Left ventricle myocardium superior (tissue), 1 donor: Measurements from ENCODE around the gene DZIP1L. TPM values are rescaled to one million over a fixed set of nuclear protein-coding genes. Genes with fewer than 3 reads are reported as not detected.

Source experiments
- ATAC-seq: fragments of 200-7000 bp; cut with Tn5 transposase; one replicate; pipeline ENCODE4 v1.9.1; 2020; ENCODE audit warnings: mild to moderate bottlenecking, moderate library complexity
- DNase-seq: peaks from one replicate; pipeline ENCODE4 v3.0.0-alpha.2; 2020
- intact Hi-C: fragments of 100-400 bp; cut with micrococcal nuclease; formaldehyde crosslinking; loops from one replicate; pipeline ENCODE4 v1.11.0; 2022
- total RNA-seq: library from RNA; stranded (reverse); fragmentation: NEBNext Ultra II Directional; extraction: Animal tissue kit (Norgen Biotek cat#: 25700); gene quantifications from one replicate; pipeline ENCODE4 v1.2.1, GENCODE V29; 2021
- donor health status: DM: no; HTN: yes; CAD: no; lungs with severe emphysema.

DZIP1L gene
- total RNA-seq, 1 donor from 2014 or later, result 5.7 TPM

DNA sequence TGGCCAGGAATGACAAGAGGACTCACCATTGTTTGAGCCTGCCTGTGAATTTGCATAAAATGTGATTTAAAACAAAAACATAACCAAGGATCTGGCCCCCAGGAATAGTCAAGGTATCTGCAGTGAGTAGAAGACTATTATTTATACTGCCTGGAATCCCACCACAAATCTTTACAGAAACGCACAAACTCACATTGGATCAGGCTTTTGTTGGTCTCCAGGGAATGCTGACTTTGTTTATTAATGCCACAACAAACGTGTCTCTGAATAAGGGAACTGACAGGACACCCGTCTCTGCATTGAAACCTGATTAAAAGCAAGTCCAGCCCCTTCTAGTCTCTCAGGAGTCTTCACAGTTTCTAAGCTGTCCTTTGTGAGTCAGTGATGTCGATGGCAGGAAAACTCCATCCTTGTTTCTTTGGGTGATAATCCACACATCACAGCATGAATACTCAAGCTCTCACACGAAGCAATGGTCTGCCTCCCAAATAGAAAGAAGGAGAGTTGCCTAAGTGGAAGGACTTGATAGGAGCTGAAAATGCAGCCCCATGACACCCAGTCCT, 67.7 kb downstream of the DZIP1L start:
- no peak for DNase-seq
- ATAC-seq, result no peak
- intact Hi-C loops, result no loop called here

DNA sequence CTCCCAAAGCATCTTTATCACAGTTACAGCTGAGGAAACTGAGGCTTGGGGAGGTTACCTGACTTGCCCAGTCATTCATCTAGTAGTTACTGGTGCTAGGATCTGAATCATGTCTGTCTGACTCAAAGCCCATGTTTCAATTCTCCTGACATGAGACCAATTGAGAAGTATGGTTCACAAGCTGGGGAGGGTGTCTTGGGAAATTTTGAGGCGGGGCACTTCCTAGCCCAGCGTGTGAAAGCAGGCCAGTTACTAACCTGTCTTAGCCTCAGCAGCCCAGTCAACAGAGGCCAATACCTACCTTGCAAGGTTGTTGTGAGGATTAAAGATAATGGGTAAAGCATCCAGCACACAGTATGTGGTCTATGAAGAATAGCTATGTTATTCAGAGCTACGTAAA, 68.5 kb downstream of the DZIP1L start:
- DNase-seq (no peak), ATAC-seq (no peak)
- intact Hi-C loops, result no loop called here

DNA sequence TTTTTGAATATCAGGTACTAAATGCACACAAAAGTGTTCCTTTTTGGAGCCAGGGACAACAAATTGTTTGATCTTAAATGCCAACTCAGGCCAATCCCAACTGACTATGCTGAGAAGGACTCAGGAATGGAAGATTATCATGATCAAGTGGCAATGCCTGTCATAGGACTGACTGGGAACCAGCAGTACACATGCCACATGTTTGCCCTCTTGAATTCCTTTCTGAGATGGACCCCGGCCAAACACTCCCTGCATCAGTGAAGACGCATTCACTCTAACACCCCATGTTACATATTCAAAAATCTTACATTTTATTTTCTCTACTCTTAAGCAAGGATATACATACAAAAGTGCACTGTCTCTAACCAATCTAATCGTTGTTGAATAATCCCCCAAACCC, 69.3 kb downstream of the DZIP1L start:
- intact Hi-C loops, result no loop called here
- peak; percentile 64 for ATAC-seq
- no peak for DNase-seq

DNA sequence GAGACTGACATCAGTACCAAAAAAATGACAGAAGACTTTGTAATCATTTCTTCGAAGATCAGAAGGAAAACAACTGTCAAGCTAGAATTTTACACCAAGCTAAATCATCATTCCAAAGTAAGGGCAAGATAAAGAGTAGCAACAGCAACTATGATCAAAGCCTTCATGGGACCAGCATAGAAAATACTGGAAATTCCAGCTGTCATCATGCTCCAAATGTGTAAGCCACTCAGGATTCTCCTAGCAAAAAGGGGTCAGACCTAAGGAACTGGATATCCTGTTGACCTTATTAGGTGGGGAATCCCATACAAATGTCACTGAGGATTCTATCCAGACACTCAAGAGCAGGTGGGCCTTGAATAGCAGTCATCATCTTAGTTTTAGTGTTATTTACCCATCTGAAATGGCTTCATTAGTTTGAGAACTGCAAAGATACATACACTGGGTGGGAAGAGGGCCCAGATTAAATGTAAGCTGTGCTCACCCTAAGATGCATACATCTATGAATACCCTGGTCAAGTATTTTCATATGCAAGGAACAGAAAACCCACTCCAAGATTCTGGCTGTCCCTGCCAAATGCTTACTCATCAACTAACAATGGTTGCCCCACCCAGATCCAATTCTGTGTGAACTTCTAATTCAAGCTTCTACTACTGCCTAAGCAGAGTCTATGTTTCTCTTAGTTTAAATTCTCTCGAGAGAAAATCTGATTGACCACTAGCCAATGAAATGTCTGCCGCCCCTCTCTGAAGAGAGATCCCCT, 72.0 kb downstream of the DZIP1L start:
- ATAC-seq (no peak), DNase-seq (no peak)
- intact Hi-C loops, result no loop called here

DNA sequence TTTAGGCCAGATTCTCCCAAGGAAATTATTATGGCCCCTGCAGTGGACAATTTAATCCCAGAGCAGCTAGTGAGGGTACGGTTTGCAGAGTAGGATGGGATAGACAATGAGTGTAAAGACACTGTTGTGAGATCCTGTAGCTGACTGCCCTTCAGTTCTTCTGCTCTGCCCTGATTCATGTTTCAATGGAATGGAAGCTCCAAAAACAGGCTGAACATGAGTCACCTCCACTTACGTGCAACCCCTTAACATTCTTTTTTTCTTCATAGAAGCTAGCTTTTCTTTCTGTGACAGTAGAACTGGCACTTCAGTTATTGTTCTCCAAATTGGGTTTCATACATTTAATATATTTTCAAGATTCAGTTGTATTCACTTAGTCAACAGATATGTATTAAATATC, 73.4 kb downstream of the DZIP1L start:
- ATAC-seq (no peak), DNase-seq (no peak)
- intact Hi-C loops, result no loop called here

DNA sequence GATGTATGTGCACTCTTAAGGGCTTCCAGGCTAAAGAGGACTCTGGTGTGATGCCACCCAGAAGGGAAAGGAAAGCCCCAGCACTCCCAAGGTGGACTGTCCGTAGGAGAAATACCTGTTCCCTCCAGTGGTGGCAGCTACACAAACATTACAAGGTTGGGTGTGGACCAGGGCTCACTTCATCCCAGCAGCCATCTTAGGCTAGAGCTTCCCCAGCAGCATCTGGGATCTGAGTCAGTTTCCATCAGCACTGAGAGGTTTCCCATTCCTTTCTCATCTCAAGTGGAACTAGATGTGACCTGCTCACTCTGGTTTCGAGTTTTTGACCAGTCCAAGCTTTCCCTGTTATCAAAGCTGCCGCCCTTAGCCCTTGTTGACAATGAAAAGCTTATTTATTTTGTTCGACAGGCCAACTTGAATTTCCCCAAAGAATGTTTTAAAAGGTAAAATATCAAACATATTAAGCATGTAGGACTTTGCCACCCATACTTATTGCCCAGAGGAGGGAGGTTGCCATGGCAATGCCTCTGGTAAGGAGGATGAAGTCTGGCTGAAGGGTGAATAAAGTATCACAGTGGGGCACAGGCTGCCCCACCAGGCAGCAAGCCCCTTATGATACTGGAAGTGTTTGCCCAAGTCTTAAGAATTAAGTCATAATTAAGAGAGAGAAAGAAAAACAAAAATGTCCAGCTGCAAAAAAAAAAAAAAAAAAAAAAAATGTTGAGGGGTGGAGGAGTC, 76.5 kb downstream of the DZIP1L start:
- ATAC-seq (no peak), DNase-seq (no peak)
- intact Hi-C loops, result no loop called here

DNA sequence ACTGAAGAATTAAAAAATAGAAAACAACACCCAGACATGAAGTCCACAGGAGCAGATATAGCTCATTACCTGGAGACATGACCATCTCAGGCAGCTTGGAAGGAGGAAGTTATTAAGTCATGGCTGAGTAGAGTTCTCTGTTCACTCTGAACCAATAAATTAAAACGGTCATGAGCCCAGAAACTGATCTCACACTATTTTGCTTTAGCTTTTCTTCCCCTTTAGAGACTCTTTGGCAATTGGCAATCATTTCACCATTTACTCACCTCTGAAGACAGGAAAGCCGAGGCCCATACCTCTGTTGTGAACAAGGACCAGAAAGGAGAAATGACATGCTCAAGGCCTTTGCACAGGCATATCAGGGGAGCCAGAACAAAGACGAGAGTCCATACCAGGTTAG, 78.8 kb downstream of the DZIP1L start:
- ATAC-seq (no peak), DNase-seq (no peak)
- intact Hi-C loops, result no loop called here

DNA sequence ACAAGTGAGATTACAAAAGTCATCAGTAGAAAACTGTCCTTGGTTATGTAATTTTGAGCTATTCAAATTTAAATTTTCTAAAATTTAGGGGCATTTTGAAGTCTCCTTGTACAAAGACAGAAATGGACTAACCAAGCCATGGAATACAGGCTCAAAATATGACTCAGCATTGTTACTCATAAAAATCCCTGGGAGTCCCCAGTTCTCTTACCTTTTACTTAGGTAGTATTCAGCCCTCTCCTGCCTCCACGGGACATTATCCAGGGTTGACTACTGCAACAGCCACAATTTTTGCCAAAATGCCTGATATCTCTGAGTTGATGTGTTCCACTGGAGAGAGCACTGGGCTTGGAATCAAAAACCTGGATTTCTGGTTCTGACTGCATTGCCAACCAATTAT, 80.5 kb downstream of the DZIP1L start:
- DNase-seq (no peak), ATAC-seq (no peak)
- intact Hi-C loops, result no loop called here

DNA sequence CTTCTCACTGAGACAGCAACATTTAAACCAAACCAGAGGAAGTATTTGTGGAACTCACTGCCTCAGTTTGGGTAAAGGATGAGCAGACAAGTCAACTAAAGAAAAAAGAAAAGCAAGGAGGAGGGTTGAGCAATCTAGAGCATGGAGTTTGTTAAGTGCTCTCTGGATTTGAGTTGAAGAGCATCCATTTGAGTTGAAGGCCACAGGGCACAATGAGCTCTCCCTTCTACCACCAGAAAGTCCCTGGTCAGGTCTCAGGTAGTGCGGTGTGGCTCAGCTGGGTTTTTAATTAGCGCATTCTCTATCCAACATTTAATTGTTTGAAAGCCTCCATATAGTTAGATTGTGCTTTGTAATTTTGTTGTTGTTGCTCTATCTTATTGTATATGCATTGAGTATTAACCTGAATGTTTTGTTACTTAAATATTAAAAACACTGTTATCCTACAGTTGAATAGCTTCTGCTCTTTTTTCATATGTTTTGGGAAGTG, 82.2 kb downstream of the DZIP1L start:
- DNase-seq (no peak), ATAC-seq (no peak)
- intact Hi-C loops, result no loop called here

DNA sequence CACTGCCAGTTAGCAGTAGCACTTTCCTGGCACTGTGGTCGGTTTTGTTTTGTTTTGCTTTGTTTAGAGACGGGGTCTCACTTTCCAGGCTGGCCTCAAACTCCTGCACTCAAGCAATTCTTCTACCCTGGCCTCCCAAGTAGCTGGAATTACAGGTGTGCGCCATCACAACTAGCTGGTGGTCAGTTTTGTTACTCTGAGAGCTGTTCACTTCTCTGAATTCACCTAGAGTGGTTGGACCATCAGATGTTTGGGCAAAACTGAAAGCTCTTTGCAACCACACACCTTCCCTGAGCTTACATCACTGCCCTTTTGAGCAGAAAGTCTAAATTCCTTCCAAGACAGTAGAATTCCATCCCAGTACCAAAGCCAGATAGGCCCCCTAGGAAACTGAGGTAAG, 82.8 kb downstream of the DZIP1L start:
- intact Hi-C loops, result no loop called here
- DNase-seq (no peak), ATAC-seq (no peak)

DNA sequence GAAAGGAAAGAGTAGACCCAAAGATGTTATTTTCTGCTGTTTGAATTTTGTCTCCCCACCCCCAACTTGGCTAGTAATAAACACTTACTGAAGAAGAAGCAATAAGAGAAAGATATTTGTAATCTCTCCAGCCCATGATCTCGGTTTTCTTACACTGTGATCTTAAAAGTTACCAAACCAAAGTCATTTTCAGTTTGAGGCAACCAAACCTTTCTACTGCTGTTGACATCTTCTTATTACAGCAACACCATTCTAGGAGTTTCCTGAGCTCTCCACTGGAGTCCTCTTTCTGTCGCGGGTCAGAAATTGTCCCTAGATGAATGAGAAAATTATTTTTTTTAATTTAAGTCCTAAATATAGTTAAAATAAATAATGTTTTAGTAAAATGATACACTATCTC, 83.9 kb downstream of the DZIP1L start:
- DNase-seq (no peak), ATAC-seq (no peak)
- intact Hi-C loops, result no loop called here

DNA sequence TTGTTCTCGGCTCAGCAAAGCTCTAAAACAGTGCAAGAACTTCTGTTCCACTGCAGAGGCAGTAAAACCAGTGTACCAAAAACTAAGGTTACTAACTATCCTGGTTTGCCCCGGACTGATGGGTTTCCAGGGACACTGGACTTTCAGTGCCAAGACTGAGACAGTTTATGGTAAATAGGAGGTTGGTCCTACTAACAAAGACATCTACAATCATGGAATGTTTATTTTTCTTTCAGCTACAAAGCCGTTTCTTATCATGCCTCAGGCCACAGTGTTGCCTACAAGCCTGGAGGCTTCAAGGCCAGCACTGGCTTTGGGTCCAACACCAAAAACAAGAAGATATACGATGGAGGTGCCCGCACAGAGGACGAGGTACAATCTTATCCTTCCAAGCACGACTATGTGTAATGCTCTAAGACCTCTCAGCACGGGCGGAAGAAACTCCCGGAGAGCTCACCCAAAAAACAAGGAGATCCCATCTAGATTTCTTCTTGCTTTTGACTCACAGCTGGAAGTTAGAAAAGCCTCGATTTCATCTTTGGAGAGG, 84.6 kb downstream of the DZIP1L start:
- ATAC-seq (no peak), DNase-seq (no peak)
- intact Hi-C loops, result no loop called here

DNA sequence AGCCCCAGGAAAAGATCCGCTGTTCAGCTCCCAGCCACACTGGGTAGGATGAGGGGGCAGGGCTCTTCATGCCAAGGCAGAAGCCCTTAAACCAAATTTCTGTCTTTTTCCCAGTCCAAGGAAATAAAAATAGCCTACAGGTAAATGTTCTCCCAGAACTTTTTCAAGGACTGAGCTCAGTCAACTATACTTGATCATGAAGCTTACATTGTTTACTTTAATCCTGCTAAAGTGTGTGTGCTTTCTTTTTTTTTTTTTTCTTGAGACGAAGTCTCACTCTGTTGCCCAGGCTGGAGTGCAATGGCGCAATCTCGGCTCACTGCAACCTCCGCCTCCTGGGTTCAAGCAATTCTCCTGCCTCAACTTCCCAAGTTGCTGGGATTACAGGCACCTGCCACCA, 87.6 kb downstream of the DZIP1L start:
- ATAC-seq (no peak), DNase-seq (no peak)
- intact Hi-C loops, result no loop called here

DNA sequence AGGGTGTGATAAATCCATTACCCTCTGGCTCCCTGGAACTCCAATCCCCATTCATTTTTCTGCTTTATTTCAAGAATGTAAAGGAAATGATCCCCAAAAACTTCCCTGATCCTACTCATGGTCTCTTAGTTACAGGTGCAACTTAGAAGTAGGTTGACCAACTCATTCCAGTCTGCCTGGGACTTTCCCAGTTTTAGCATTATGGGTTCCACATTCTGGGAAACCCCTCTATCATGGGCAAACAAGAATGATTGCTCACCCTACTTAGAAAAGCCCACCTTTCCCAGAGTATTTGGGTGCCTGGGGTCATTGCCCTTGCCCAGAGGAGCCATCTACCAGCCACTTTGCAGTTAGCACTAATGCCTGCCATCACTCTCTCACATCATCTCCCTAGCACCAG, 89.9 kb downstream of the DZIP1L start:
- intact Hi-C loops, result no loop called here
- no peak for DNase-seq
- no peak for ATAC-seq

DNA sequence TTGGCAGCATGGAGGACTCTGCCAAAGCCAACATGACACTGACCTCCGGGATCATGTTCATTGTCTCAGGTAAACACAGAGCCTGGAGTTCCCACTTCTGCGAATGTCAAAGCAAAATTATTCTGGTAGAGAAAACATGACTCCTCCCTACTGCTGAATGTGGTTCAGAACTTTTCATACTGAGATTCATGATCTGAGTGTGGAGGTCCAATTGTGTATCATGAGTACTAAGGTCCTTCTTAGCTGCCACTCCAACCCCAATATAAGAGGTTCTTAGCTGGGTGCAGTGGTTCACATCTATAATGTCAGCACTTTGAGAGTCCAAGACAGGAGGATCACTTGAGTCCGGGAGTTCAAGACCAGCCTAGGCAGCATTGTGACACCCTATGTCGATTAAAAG, 91.7 kb downstream of the DZIP1L start:
- intact Hi-C loops, result no loop called here
- no peak for DNase-seq
- ATAC-seq, result no peak

DNA sequence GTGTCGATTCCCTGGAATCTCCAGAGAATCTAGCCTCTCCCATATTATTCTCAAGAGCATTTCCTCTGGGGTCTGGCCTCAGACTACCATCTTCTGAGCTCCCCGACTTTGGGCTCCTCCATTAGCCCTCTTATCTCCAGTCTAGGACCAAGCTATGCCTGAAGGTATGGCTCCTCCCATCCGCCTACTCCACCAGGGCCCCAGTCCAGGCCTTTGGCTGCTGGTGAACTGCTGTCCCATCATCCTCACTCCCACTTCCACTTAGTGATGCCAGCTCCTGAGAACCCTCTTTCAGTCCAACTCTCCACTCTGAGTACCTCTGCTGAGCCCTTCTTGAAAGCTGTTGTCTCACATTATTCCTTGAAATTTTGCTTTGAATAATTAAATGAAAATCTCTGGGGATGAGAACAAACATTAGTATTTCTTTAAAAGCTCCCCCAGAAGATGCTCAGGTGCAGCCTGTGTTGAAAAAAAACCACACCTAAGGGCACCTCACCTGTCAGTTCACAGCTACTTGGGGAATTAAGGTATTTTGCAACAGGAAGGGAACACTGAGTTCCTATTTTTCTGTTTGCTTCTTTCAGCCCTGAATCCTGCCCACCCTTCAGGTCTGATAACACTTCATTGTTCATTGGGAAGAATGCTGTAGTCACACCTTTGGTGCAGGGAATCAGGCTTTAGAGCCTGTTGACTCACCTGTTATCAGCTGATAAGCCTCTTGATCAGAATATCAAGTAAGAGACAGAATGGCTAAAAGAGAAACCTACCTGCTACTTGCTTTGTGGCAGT, 95.9 kb downstream of the DZIP1L start:
- ATAC-seq (no peak), DNase-seq (no peak)
- intact Hi-C loops, result no loop called here

DNA sequence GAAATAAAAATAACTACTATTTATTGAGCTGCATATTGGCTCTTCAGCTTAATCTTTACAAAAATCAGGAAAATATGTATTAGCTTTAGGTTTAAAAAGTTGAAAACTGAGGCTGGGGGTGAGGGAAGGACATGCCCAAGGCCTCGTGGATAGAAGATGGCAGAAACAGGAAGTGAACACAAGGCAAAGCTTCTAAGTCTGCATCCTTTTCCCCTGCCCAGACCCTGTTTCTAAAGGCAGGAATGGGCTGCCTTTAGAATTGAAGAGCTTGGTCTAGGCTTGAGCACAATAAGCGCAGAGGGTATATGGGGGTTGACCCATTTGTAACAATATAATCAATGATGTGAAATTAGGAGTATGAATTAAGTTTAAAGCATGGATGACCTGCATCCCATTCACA, 99.3 kb downstream of the DZIP1L start:
- ATAC-seq, result no peak
- no peak for DNase-seq
- intact Hi-C loops, result no loop called here

DNA sequence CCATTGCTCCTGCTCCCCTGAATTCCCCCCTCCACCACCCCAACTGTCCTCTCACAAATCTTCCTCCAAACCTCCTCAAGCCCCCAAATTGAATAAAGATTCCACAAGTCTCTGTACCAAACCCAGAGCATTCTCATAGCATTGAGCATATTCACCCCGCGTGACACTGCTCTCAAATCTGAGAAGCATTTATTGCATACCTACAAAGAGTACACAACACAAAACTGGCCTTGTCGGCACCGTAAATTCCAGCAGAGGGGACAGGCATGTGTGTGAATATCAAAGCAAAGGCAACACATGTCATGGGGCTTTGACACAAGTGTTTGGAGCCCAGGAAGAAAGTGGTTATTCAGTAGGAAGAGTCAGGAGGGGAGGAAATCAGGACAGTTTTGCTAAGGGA, 102.9 kb downstream of the DZIP1L start:
- no peak for DNase-seq
- no peak for ATAC-seq
- intact Hi-C loops, result no loop called here
